ENCODE measurements around the gene HOXC5.
"Not testable (repeated sequence)": the region's sequence is repeated elsewhere in the genome, so short reads cannot be mapped to it uniquely, and the experiment has no call there.

The HOXC5 gene

DNA sequence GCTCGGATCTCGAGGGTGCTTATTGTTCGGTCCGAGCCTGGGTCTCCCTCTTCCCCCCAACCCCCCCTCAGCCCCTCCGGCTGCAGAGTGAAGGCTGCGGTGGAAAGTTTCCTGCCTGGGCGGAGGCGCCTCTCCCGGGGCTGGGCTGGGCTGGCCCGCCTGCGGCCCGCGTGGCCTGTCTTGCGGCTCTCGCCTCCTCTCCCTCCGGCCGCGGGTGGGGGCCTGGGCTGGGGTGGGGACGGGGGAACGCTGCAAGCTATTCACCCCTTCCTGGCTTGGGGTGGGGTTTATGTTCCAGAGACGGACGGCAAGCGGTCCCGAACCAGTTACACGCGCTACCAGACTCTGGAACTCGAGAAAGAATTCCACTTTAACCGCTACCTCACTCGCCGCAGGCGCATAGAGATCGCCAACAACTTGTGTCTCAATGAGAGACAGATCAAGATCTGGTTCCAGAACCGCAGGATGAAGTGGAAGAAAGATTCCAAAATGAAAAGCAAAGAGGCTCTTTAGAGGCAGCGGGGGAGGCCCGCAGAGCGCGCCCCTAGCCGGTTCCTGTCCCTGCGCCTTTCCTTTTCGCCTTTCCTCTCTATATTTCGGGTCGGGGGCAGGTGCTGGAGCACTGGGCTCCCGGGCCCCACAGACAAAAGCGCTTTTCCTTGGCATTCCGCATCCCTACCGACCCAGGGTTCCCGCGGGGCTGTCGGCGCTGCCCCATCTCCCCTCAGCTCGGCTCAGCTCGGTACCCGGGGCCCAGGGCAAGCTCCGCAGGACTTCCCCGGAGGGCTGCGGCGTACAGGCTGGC lies 1.3 kb downstream of the HOXC5 start:
- DNase-seq (ENCODE audit: low read depth in 2 of 2) = no peak

DNA sequence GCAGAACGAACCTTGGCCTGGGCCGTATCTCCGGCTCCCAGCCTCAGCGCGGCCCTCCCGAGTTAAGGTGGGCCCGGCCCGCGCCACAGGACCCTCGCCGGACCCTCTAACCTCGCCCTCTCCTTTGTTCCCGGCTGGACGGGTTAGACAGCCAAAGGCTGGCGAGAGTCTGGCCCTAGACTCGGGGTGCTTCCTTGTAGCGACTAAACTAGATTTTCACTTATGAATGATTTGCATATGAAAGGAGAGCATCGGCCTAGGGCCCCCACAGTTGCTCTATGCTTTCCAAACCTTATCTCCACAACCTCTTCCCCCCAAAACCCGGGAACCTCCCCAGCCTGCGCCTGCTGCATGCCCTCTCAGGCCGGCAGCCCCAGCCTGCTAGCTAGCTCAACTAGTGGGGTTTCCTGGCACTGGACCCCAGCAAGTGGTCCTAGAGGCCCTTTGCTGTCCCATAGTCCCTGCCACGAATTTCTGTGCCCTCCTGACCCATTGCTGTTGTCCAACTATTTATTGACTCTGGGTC lies 2.0 kb downstream of the HOXC5 start:
- no peak for DNase-seq (ENCODE audit: low read depth in 2 of 2)

DNA sequence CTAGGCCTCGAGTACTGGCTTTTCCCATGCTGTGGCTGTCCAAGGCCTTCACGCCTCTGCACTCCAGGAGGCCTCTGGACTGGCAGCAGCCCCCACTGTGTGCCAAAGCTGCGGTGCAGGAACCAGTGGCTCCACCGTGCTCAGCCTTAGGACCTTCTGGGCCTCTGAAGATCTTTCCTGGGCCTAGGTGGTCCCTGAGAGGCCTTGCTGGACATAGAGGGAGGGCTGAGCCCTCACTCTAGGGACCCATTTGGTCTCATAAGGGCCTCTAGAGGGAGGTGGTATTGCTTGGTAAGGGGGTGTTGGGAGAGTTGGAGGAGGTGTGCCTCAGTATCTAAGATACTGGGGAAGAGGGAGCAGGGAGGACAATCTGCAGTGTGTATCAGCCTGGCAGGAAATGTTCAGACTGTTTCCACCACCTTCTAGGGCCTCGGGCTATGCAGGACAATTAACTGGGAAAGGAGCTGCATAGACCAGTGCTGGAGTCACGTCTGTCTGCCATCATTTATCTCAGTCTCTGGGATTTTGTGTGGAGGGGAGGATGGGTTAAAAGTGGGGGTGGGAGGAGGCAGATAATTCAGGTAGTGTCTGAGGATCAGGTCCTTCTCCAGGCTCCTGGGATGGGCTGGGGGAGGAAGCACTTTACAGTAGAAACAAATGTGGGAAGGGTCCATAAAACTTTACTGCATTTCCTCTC lies 2.9 kb downstream of the HOXC5 start:
- DNase-seq (ENCODE audit: low read depth in 2 of 2) = no peak

DNA sequence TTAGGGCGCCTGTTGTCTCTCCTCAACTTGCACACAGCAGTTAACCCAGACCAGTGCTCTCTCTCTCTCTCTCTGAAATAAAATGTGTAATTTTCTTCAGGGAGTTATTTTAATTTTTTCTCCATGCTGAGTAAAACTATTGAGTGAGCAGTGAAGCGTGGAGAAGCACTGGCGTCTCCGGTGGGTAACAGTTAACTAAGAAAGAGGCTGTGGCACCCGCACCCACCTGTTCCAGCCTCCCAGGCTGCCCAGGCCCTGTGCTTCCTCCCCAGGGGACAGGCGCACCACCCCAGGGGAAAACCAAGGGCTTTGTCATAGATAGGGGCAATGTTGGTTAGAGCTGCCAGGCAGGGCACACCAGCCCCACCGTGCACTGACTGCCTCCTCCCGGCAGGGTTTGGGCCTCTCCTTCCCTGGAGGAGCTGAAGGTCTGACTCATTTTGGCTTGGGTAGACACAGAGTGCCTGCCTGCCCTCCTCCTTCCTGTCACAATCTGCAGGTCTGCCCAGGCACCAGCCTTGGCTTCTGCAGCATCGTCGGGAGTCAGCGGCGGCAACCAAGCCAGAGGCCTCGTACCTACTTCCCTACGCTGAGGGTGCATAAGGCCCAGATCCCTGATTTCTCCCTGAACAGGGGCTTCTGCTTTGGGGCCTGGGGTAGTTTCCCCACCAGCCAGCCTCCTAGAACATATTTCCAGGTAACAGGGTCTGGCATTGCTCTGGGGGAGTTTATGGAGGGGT lies 3.9 kb downstream of the HOXC5 start:
- no peak for DNase-seq (ENCODE audit: low read depth in 2 of 2)

DNA sequence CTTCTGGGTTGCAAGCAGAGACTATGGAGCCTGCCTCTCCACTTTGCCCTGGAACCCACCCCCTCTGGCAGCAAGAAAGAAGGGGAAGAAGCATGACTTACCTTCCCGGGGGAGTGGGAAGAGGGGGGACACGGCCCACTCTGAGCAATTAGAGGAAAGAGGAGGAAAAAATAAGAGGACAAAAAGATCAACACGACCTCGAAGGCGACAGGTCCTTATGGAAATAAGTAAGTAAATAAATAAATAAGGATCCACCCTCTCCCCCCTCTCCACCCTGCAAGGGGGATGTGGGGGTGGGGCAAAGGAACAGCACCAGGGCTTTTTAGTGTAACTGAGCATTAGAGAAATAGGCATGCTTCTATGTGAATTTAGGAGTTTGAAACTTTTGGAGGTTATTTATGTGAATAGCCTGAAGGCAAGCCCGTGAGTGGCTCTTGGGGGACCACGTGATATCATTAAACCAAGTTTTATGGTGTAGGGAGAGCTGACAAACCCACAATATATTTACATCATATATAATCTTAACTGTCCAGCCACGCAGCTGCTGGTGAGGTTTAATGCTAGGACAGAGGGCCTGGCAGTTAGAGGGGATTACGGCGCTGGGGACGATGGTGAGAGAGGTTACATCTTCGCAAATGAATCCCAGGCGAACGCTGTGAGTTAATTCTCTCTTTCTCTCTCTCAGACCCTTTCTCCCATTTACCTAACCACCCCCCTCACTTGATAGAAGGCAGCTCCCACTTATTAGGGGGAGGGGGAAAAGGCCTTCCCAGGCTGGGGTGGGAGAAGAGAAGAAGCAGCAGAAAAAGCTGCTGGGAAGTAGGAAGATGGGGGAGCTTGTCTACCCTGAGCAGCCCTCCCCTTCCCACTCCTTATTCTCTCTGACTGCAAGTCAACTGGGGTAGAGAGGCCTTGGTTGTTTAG lies 4.8 kb downstream of the HOXC5 start:
- DNase-seq (ENCODE audit: low read depth in 2 of 2) = no peak

DNA sequence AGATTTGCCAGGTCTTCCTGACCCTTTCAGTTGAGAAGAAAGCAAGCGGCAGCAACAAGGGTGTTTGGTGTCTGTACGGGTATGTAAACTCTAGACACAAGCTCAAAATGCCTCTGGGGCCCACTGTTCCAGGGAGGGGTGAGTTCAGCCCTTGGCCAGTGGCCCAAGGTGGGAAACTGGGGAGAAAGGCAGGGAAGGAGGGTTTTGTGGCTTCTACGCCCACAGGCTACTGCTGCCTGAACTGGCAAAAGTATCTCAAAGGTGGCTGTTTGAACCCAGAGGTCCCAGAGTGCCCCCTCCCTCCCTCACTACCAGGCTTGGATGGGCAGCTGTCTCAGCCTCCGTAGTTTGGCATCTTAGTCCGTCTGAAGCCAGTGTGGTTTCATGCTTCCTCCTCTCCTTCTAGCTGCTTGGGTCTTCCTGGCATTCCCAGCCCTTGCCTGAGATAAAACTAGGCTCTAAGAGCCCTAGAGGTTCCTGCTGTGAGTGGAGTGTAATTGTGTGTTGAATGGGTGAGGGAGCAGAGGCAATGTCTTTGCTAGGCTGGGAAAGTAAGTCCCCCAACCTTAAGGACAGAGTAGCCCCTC lies 5.5 kb downstream of the HOXC5 start:
- DNase-seq (ENCODE audit: low read depth in 2 of 2) = no peak

DNA sequence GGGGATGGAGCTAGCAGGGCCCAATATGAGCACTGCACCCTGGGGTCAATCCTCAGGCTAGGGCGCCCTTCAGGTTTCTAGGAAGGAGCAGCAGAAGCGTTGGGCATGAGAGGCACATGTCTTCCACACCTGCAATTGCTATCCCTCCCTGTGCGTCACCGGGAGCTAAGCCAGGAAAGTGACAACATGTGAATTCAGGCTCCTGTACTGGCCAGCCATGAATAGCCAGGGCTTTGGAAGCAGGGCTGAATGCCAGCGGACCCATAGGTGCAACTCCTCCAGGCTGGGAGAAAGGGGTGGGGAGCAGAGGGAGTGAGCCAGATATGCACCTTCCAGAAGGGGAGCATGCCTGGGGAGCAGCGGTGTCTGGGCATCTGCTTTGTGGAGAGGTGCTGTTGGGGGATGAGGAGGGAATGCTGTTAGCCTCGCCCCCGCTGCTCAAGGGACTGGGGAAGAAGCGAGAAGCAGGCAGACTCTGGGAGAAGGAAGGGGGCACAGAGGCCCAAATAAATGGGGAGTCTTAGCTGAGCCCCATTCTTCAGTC lies 6.1 kb downstream of the HOXC5 start:
- no peak for DNase-seq (ENCODE audit: low read depth in 2 of 2)

DNA sequence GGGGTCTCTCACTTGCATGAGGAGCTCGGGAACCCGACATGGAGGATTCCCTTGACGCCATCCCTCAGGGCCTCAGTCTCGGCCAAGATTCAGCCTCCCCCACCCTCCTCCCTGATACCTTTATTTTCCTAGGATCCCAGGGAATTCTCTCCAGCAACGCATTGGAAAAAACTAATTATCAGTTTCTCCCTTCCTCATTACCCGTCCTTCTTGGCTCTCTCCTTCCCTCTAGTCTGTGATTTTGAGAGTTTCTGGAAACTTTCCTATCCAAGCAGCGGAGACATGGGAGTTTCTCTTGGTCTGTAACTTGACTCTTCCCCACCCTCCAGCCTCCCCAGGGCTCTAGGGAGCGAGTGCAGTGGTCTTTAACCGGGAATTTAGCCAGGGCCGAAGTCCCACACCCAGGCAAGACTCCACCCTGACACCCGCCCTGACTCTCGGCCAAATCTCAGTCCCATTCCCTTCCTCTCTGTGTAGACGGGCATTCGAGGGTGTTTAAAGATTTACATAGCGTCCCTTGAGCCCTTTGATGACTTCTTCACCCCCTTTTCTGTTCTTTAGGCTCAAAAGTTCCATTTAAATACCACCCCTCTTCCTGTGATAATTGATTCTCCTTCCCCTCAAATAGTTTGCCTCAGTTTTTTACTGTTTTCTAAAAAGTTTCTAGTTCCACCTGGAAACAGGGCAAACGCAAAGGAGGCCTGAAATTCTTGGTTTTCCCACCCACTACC lies 6.7 kb downstream of the HOXC5 start:
- no peak for DNase-seq (ENCODE audit: low read depth in 2 of 2)

DNA sequence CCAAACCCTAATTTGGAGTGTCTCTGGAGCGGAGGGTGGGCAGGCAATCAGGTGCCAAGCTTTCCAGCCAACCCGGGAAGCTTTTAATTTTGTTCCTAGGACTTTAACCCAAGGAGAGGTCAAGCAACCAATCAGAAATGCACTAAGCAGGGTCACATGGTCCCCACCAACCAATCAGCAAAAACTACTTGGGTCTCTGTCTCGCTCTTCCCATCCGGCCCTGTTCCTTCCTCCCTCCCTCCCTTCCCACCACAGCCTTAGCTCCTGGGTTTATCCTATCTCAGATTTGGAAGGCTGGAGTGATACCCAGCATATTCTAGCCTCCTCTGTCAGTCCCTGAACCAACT lies 7.3 kb downstream of the HOXC5 start:
- no peak for DNase-seq (ENCODE audit: low read depth in 2 of 2)

DNA sequence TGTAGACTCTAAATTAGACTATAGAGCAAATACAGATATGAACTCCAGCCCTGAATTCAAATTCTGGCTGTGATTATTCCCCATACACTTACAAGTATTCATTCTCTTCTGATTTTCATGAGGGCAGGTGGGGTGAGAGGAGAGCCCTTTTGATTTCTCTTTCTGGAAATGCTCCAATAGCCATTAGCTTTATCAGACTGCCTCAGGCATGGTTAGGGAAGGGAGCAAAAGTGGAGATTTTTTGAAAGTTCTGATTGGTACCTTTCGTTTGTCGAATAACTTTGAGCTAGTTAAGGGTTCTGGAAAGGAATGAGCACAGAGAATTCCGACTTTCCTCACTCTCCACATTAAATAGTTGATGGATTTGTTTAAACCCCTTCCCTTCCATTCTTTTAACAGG lies 7.8 kb downstream of the HOXC5 start:
- DNase-seq (ENCODE audit: low read depth in 2 of 2) = no peak

DNA sequence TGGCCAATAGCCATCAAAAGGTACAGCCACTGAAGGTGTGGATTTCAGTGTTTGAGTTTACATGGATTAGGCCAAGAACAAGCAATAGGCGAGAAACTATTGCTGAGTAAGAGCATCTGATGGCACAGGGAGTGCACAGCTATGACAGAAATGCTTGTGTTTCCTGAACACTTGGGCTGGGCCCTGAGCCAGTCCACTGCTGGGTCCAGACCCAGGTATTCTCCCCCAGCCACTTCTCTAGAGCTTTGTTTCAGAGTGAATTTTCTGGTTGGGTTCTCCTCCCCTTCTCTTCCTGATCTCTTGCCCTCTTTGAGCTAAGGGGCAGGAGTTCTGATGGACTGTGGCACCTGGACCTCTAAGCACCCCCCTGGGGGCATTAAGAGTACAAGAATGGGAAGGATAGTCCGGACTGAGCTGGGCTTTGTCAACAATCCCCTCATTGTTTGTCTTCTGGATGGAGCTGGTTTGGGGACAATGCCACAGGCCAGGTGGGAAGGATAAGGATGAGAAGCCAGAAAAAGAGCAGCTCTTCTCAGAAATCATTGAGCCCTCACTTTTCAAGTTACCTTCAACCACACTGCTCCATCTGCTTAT lies 8.3 kb downstream of the HOXC5 start:
- DNase-seq (ENCODE audit: low read depth in 2 of 2) = no peak

DNA sequence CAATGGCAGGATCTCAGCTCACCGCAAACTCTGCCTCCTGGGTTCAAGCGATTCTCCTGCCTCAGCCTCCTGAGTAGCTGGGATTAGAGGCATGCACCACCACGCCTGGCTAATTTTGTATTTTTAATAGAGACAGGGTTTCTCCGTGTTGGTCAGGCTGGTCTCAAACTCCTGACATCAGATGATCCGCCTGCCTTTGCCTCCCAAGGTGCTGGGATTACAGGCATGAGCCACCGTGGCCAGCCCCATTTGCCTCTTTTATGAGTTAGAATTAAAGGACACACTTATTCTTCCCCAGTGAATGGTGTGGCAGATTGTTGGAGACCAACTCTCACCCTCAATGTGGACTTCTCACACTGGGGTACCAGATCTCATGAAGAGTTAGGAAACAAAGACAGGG lies 9.2 kb downstream of the HOXC5 start:
- not testable (repeated sequence) for DNase-seq (ENCODE audit: low read depth in 2 of 2)

DNA sequence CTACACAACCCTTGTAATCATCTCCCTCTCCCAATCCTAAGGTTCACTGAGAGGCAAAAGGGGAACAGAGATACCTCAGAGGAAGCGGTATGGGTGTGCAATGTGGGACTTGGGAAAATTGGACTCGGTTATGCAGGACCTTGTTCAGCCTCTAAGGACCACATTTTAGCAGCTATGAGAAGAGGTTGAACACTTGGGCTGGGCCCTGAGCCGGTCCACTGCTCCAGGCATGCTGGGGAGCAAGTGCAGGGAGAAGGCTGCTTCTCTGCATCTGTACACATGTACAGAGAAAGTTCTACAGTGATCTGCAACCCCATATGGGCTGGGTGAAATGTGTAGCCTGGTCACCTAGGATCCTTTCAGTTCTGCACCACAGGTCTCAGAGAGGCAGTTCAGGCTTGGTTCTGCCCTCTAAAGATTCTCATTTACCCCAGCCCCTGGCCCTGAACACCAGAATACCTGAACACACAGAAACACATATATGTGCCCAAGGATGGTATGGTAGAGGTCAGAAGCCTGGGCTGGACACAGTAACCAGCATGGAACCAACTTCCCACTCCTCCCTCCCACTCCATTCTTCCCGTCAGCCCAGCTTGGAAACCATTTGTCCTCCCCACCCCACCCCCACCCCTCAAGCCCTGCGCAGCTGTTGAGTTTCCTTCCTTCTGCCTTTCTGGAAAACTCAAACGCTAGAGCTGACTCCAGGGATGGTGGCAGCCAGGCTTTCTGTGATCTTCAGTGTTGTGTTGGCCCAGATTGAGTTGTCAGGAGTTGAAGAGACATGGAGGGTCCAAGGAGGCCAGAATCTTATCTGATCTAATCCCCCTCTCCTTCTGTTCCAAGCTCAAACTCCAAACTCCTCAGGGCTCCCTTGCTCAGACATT lies 10.4 kb downstream of the HOXC5 start:
- no peak for DNase-seq (ENCODE audit: low read depth in 2 of 2)

DNA sequence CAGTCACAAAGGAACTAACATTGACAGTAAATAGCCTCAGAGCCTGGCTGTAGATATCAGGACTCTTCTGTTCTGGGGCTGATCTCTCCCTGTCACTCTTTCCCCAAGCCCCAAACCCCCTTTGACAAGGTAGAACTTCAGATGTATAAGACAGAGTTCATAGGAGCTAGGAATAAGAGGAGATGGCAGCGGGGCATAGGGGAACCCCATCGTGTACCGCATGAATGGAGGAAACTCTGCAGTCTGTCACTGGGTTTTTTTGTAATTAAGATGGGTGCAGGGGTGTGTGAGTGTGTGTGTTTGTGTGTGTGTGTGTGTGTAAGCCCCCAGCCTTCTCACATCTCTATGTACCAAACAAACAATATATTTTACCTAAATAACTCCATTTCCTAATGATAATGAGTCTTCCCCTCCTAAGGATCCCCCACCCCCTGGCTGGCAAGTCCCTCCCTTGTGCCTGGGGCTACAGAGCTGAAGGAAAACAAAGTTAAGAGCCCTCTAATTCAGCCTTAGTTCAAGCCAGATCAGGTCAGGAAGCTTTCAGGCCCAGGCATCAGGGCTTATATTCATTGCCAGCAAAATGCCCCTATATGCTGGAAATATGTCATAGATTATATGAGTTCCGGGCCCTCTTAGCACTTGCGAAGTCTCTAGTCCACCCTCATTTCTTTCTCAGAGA lies 11.7 kb downstream of the HOXC5 start:
- no peak for DNase-seq (ENCODE audit: low read depth in 2 of 2)

DNA sequence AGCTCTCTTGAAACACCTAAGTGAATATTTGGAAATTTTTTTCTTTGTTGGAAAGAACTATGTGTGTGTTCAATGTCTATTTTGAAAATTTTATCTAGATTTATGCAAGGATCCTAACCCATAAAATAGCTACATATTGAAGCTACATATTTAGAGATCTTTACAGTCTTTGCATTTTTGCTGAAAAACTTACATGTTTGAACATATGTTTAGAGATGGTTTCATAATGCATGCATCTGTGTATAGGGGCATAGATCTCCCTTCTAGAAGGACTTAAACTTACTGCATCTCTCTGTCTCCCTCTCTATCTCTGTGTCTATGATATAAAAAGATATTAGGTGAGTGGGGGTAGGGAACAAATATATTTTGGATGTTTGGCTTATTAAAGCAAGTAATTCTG lies 12.6 kb downstream of the HOXC5 start:
- no peak for DNase-seq (ENCODE audit: low read depth in 2 of 2)

DNA sequence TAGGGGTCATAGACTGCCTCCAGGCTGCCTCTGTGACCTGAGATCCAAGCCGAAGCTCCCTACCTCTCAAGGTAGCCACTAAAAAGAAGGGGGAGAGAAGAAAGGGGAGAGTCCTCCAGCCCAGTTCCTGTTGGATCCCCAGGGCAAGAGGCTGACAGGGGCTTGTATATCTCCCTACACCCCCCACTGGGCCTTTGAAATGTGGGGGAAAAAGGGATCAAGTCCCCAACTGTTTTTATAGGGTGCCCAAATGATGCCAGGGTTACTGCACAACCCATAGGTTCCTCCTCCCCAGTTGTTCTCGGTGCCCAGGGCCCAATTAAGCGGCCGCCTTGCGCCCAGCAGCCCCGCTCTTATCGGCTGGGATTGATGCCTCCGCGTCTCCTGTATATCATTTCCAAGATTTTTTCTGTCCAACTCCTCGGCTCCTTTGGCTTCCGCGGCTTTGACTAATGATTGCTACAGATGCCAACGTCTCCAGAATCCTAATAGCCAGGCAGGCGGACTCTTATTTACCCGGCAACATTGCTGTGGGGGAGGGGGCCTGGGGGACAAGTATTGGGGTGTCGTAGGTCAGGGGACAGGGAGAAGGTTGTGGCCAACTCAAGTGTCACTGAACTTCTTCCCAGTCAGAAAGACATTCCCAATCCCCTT lies 13.1 kb downstream of the HOXC5 start:
- DNase-seq (ENCODE audit: low read depth in 2 of 2) = no peak

DNA sequence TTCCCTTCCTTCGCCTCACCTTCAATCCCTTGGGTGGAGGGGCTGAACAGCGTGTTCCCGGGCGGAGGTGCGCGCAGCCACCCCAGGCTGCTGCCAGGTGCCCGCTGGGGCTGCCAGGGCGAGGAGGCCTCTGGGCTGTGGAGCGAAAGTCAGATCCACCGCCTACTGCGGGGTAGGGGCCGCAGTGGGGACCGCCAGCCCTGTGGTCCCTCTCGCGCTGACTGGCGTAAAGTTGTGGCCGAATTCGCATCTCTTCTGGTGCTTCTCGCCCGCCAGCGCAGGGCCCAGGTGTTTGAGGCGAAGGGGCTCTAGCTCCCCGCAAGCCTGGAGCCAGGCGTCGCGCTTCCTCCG lies 13.9 kb downstream of the HOXC5 start:
- no peak for DNase-seq (ENCODE audit: low read depth in 2 of 2)
